ENCODE data around the gene GNPTG. TPM values are rescaled to one million over a fixed set of nuclear protein-coding genes. Genes with fewer than 3 reads are reported as not detected.
A peak's percentile ranks its signal among the peaks of the same experiment; 100 is the strongest.

GNPTG gene
- total RNA-seq, 2 donors from 2014 or later: 34.0 to 38.4 TPM

DNA sequence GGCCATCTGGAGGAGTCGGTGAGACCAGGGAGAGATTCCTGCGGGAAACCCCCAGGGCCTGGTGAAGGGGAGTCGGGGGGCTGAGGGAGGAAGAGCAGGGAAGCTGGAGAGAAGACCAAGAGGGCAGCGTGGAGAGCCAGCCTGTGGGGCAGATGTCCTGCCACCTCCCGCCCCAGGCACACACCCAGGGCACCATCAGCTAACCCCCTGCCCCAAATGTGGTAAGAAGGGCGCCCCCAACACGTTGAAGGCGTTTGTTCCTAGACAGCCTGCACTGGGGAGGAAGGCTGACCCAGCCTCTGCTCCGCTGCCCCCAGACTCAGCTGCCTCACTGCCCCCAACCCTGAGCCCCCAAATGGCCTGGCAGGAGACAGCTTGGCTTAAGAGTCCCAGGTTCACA, 17.0 kb upstream of the GNPTG start:
- Histone ChIP-seq H3K9me3 (ENCODE audit: control insufficient read depth, low read length) (no peaks in the 10 kb centered on the region), H3K4me3 (ENCODE audit: low read length) (no peak overlapping the region), H3K9ac (ENCODE audit: extremely low read depth, low read length, poor library complexity, severe bottlenecking) (no peak overlapping the region), H3K4me1 (ENCODE audit: control insufficient read depth, insufficient read depth, low read length) (peaks cover 11% of the 10 kb centered on the region), H3K27ac (ENCODE audit: low read depth, low read length) (no peak overlapping the region), H3K27me3 (ENCODE audit: control insufficient read depth, insufficient read depth, low read length, poor library complexity, severe bottlenecking) (peaks cover 45% of the 10 kb centered on the region), H3K36me3 (ENCODE audit: control insufficient read depth, insufficient read depth, low read length) (no peaks in the 10 kb centered on the region)
- Mint-ChIP-seq H3K27me3 (ENCODE audit: insufficient read depth) (peaks cover 34% of the 10 kb centered on the region), H3K27ac (no peak overlapping the region), H3K9me3 (peaks cover 2% of the 10 kb centered on the region), H3K4me3 (peak overlapping the region; percentile 48), H3K4me1 (peaks cover 10% of the 10 kb centered on the region), H3K36me3 (ENCODE audit: low read depth) (no peaks in the 10 kb centered on the region)
- WGBS, 2 experiments (ENCODE audit: insufficient coverage in 1 of 2, insufficient read length in 1 of 2): 36 to 39% methylated on average over 3 to 9 of the region's 9 CpGs
- TF ChIP-seq, protein P1, sequence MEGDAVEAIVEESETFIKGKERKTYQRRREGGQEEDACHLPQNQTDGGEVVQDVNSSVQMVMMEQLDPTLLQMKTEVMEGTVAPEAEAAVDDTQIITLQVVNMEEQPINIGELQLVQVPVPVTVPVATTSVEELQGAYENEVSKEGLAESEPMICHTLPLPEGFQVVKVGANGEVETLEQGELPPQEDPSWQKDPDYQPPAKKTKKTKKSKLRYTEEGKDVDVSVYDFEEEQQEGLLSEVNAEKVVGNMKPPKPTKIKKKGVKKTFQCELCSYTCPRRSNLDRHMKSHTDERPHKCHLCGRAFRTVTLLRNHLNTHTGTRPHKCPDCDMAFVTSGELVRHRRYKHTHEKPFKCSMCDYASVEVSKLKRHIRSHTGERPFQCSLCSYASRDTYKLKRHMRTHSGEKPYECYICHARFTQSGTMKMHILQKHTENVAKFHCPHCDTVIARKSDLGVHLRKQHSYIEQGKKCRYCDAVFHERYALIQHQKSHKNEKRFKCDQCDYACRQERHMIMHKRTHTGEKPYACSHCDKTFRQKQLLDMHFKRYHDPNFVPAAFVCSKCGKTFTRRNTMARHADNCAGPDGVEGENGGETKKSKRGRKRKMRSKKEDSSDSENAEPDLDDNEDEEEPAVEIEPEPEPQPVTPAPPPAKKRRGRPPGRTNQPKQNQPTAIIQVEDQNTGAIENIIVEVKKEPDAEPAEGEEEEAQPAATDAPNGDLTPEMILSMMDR (conservative IDR thresholded peaks at IDR 0.05): no peak
- DNase-seq: no peak

DNA sequence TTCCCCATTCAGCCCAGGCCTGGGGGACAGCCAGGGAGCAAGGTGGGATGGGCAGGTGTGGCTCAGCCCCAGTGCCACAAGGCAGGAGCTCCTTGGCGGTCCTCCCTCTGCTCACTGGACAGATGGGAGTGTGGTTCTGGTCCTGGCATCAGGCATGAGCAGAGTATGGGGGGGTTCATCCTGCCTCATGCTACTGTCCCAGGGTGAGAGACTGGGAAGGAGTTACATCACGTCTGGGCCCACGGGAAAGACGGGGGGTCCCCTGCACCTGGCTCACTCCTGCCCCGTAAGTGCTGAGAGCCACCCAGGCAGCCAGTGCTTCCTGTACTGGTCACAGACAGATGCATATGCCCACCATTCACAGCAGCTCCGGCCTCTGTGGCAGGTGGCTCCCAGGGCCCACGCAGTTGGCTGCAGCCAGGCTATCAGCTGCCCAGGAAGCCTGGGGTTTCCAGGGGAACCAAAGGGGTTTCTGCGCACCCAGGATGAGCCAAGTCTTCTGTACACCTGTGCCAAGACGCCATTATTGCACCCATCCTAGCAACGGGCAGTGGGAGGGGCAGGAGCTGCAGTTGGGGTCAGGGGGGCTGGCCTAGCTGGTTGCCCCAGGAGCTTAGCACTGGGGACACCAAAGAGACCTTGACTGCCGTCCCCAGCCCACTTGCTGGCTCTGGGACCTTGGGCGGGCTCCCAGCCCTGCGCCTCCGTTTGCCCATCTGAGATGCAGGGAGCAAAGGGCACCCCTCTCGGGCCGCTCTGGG, 16.3 kb upstream of the GNPTG start:
- Mint-ChIP-seq H3K27me3 (ENCODE audit: insufficient read depth) (peaks cover 34% of the 10 kb centered on the region), H3K27ac (no peak overlapping the region), H3K4me1 (peaks cover 10% of the 10 kb centered on the region), H3K36me3 (ENCODE audit: low read depth) (no peaks in the 10 kb centered on the region), H3K4me3 (peak overlapping the region; percentile 48), H3K9me3 (peaks cover 1% of the 10 kb centered on the region)
- WGBS, 2 experiments (ENCODE audit: insufficient coverage in 1 of 2, insufficient read length in 1 of 2): 75% methylated on average over 11 to 16 of the region's 16 CpGs
- Histone ChIP-seq H3K4me3 (ENCODE audit: low read length) (no peak overlapping the region), H3K9me3 (ENCODE audit: control insufficient read depth, low read length) (no peaks in the 10 kb centered on the region), H3K27me3 (ENCODE audit: control insufficient read depth, insufficient read depth, low read length, poor library complexity, severe bottlenecking) (peaks cover 45% of the 10 kb centered on the region), H3K9ac (ENCODE audit: extremely low read depth, low read length, poor library complexity, severe bottlenecking) (no peak overlapping the region), H3K36me3 (ENCODE audit: control insufficient read depth, insufficient read depth, low read length) (no peaks in the 10 kb centered on the region), H3K4me1 (ENCODE audit: control insufficient read depth, insufficient read depth, low read length) (peaks cover 11% of the 10 kb centered on the region), H3K27ac (ENCODE audit: low read depth, low read length) (peak overlapping the region; percentile 79)
- no peak for DNase-seq
- TF ChIP-seq, protein P1 (conservative IDR thresholded peaks at IDR 0.05): no peak

DNA sequence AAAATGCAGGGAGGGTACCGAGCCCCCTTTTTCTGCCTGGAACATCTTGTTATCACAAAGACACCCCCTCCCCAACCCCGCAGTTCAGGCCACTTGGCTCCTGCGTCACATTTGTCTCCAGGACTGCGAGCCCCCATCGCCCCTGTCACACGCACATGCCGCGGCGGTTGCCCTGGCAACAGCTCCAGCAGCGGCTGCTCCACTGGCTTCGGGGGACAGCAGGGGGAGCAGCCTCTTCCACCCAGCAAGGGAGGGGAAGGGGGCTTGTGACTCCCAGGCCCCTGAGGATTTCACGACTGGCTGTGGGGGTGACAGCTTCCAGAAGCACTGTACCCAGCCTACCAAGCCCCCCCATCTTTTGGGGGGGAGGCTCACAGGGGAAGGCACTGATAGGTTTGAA, 15.7 kb upstream of the GNPTG start:
- no peak for DNase-seq
- Mint-ChIP-seq H3K4me3 (no peak overlapping the region), H3K27me3 (ENCODE audit: insufficient read depth) (peaks cover 34% of the 10 kb centered on the region), H3K27ac (no peak overlapping the region), H3K9me3 (no peaks in the 10 kb centered on the region), H3K36me3 (ENCODE audit: low read depth) (no peaks in the 10 kb centered on the region), H3K4me1 (peaks cover 10% of the 10 kb centered on the region)
- Histone ChIP-seq H3K4me3 (ENCODE audit: low read length) (no peak overlapping the region), H3K9me3 (ENCODE audit: control insufficient read depth, low read length) (no peaks in the 10 kb centered on the region), H3K27ac (ENCODE audit: low read depth, low read length) (peak overlapping the region; percentile 79), H3K27me3 (ENCODE audit: control insufficient read depth, insufficient read depth, low read length, poor library complexity, severe bottlenecking) (peaks cover 45% of the 10 kb centered on the region), H3K36me3 (ENCODE audit: control insufficient read depth, insufficient read depth, low read length) (no peaks in the 10 kb centered on the region), H3K4me1 (ENCODE audit: control insufficient read depth, insufficient read depth, low read length) (peaks cover 11% of the 10 kb centered on the region), H3K9ac (ENCODE audit: extremely low read depth, low read length, poor library complexity, severe bottlenecking) (no peak overlapping the region)
- 9 to 30% methylated on average over 7 to 11 of the region's 12 CpGs for WGBS, 2 experiments (ENCODE audit: insufficient coverage in 1 of 2, insufficient read length in 1 of 2)
- TF ChIP-seq, protein P1 (conservative IDR thresholded peaks at IDR 0.05): peak; percentile 33

Measured in endodermal cell (in vitro differentiated cells).